PFSK-1 (cell line): ENCODE results near the gene AGRN.

Source experiments
- FOXP2 ChIP-seq: optimal IDR thresholded peaks from 2 replicates; pipeline ENCODE3; 2011; ENCODE audit warnings: borderline replicate concordance, control low read depth, inconsistent platforms; ENCODE audit not compliant: insufficient read depth; ENCODE audit errors: extremely low read length, extremely low read depth
- POLR2AphosphoS5 ChIP-seq: IDR thresholded peaks from 2 replicates; pipeline ENCODE4 v1.6.1; 2012; ENCODE audit warnings: low read depth, mild to moderate bottlenecking, control low read depth, low read length, moderate library complexity
- SIN3A ChIP-seq: IDR thresholded peaks from 2 replicates; pipeline ENCODE4 v1.6.1; 2012; ENCODE audit warnings: mild to moderate bottlenecking, low read length, moderate library complexity, borderline replicate concordance; ENCODE audit not compliant: insufficient read depth
- TAF1 ChIP-seq: IDR thresholded peaks from 2 replicates; pipeline ENCODE4 v1.6.1; 2012; ENCODE audit warnings: low read length, control low read depth, borderline replicate concordance; ENCODE audit not compliant: insufficient read depth
- TF ChIP-seq, protein P1 (sequence below), 2 experiments: IDR thresholded peaks; 2 replicates each; pipeline versions ENCODE4 v1.6.1 to v1.8.0; 2011 to 2012; ENCODE audit warnings: low read depth in 2 of 2, low read length in 2 of 2, control low read depth in 1 of 2, inconsistent platforms in 1 of 2, mild to moderate bottlenecking in 1 of 2, moderate library complexity in 1 of 2; ENCODE audit not compliant: insufficient read depth in 1 of 2

DNA sequence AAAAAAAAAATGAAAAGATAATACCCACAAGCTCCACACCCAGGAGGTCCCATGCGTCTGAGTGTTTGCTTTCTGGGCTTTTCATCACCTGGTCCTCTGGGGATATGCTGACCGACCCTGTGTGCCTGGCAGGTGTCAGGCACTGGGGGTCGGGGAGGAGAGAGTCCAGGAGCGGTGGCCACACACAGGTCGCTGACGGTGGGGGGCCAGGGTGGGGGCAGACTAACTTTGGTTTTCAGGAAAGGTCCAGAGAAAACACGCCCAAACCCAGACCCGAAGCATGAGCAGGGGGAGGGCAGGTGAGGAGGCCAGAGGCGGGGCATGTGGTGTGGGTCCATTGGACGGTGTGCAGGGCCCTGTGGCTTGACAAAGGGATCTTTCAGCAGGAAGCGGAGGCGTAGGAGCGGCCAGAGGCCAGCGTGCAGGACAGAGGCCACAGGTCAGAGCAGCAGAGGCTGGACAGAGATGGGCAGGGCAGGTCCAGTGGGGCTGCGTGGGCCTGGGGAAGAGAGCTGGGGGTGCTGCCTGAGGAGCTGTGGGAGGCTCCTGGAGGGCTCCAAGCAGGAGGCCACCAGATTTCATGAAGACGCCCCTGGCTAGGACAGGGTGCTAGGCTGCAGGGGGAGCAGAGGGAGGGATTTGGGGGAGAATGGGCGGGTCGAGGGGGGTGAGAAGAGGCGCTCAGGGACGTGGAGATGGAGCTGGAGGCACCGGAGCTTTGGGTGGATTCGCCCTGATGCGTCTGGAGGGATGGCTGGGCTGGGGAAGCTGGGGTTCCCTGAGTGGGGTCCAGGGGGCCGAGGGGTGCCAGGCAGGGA is 38.4 kb downstream of the AGRN start:
- no peak for TF ChIP-seq POLR2AphosphoS5
- TF ChIP-seq FOXP2, result peak; percentile 56
- TF ChIP-seq, protein P1, sequence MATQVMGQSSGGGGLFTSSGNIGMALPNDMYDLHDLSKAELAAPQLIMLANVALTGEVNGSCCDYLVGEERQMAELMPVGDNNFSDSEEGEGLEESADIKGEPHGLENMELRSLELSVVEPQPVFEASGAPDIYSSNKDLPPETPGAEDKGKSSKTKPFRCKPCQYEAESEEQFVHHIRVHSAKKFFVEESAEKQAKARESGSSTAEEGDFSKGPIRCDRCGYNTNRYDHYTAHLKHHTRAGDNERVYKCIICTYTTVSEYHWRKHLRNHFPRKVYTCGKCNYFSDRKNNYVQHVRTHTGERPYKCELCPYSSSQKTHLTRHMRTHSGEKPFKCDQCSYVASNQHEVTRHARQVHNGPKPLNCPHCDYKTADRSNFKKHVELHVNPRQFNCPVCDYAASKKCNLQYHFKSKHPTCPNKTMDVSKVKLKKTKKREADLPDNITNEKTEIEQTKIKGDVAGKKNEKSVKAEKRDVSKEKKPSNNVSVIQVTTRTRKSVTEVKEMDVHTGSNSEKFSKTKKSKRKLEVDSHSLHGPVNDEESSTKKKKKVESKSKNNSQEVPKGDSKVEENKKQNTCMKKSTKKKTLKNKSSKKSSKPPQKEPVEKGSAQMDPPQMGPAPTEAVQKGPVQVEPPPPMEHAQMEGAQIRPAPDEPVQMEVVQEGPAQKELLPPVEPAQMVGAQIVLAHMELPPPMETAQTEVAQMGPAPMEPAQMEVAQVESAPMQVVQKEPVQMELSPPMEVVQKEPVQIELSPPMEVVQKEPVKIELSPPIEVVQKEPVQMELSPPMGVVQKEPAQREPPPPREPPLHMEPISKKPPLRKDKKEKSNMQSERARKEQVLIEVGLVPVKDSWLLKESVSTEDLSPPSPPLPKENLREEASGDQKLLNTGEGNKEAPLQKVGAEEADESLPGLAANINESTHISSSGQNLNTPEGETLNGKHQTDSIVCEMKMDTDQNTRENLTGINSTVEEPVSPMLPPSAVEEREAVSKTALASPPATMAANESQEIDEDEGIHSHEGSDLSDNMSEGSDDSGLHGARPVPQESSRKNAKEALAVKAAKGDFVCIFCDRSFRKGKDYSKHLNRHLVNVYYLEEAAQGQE (IDR thresholded peaks at IDR 0.05; ENCODE audit: insufficient read depth in 1 of 2, low read depth in 2 of 2, low read length in 2 of 2), result no peak
- TF ChIP-seq TAF1, result no peak
- no peak for TF ChIP-seq SIN3A
